Endothelial cell (in vitro differentiated cells): Measurements from ENCODE around the gene ALPI. TPM values are rescaled to one million over a fixed set of nuclear protein-coding genes. Genes with fewer than 3 reads are reported as not detected.
A peak's percentile ranks its signal among the peaks of the same experiment; 100 is the strongest.

Source experiments
- DNase-seq: peaks from one replicate; pipeline ENCODE4 v3.0.0; 2021; ENCODE audit warnings: low spot score
- H3K27ac Mint-ChIP-seq: one replicate; pipeline ENCODE4 v1.8.0; 2021; ENCODE audit warnings: mixed read lengths, inconsistent platforms; ENCODE audit not compliant: unreplicated experiment
- H3K27me3 Mint-ChIP-seq: one replicate; pipeline ENCODE4 v1.8.0; 2021; ENCODE audit warnings: mild to moderate bottlenecking, moderate library complexity, mixed read lengths, inconsistent platforms; ENCODE audit not compliant: unreplicated experiment
- H3K36me3 Mint-ChIP-seq: one replicate; pipeline ENCODE4 v1.8.0; 2021; ENCODE audit warnings: mild to moderate bottlenecking, low read depth, mixed read lengths, inconsistent platforms; ENCODE audit not compliant: unreplicated experiment
- H3K4me1 Mint-ChIP-seq: one replicate; pipeline ENCODE4 v1.8.0; 2021; ENCODE audit warnings: mild to moderate bottlenecking, mixed read lengths, inconsistent platforms; ENCODE audit not compliant: unreplicated experiment
- H3K4me3 Mint-ChIP-seq: one replicate; pipeline ENCODE4 v1.8.0; 2021; ENCODE audit warnings: mild to moderate bottlenecking, mixed read lengths, inconsistent platforms; ENCODE audit not compliant: unreplicated experiment
- H3K9me3 Mint-ChIP-seq: one replicate; pipeline ENCODE4 v1.8.0; 2021; ENCODE audit warnings: mixed read lengths, inconsistent platforms; ENCODE audit not compliant: unreplicated experiment
- total RNA-seq: library from RNA; stranded (reverse); fragmentation: NEBNext Ultra II Directional; extraction: Animal tissue kit (Norgen Biotek cat#: 25700); gene quantifications from one replicate; pipeline ENCODE4 v1.2.1, GENCODE V29; 2021; ENCODE audit not compliant: unreplicated experiment
- TF ChIP-seq, protein P1 (sequence below): fragments of 200-600 bp; sonication (generic); IDR thresholded peaks from one replicate; pipeline ENCODE4 v1.5.0; 2021; ENCODE audit warnings: antibody characterized with exemption; ENCODE audit not compliant: unreplicated experiment

The ALPI gene
- total RNA-seq, 1 donor from 2014 or later, result not detected

DNA sequence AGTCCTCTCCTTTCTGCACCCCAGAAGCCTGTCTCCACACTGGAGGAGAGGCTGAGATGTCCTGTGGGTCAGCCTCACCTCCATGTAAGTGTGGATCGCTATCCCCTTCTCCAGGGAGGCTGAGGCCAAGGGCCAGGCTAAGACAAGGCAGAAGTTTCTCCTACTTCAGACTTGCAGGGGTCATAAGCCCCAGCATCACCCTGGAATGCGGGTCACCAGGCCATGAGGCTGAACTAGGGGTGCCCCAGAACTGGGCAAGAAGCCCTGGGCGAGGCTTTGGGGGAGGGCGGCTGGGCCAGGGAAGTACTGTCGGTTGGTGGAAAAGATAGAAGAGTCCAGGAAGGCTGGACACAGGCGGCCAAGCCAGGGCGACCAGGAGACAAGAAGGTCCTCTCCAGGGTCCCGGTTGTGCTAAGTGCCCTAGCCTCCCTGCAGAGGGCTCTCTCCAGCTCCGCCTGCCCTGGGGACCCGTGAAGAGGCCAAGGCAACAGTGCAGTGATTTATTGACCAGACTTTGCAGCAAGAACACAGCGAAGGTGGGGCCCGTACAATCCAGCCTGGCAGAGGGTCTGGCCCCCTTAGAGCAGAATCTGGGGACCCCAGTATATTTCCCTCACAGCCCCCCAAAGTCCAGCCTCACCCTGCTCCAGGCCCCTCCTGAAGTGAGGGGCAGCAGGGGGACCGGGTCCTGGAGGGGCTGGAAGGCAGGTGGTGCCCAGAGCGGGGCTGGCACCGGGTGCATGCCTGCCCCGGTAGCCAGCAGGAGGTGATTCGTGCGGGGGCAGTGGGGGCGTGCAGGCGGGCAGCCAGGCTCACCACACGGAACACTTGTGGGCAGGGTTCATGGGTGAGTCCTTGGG is 23.6 kb downstream of the ALPI start:
- Mint-ChIP-seq H3K27me3 (peaks cover 6% of the 10 kb centered on the region), H3K4me1 (peaks cover under 1% of the 10 kb centered on the region), H3K36me3 (no peaks in the 10 kb centered on the region), H3K9me3 (no peaks in the 10 kb centered on the region), H3K4me3 (no peak overlapping the region), H3K27ac (no peak overlapping the region)
- no peak for DNase-seq
- TF ChIP-seq, protein P1, sequence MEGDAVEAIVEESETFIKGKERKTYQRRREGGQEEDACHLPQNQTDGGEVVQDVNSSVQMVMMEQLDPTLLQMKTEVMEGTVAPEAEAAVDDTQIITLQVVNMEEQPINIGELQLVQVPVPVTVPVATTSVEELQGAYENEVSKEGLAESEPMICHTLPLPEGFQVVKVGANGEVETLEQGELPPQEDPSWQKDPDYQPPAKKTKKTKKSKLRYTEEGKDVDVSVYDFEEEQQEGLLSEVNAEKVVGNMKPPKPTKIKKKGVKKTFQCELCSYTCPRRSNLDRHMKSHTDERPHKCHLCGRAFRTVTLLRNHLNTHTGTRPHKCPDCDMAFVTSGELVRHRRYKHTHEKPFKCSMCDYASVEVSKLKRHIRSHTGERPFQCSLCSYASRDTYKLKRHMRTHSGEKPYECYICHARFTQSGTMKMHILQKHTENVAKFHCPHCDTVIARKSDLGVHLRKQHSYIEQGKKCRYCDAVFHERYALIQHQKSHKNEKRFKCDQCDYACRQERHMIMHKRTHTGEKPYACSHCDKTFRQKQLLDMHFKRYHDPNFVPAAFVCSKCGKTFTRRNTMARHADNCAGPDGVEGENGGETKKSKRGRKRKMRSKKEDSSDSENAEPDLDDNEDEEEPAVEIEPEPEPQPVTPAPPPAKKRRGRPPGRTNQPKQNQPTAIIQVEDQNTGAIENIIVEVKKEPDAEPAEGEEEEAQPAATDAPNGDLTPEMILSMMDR, result no peak

DNA sequence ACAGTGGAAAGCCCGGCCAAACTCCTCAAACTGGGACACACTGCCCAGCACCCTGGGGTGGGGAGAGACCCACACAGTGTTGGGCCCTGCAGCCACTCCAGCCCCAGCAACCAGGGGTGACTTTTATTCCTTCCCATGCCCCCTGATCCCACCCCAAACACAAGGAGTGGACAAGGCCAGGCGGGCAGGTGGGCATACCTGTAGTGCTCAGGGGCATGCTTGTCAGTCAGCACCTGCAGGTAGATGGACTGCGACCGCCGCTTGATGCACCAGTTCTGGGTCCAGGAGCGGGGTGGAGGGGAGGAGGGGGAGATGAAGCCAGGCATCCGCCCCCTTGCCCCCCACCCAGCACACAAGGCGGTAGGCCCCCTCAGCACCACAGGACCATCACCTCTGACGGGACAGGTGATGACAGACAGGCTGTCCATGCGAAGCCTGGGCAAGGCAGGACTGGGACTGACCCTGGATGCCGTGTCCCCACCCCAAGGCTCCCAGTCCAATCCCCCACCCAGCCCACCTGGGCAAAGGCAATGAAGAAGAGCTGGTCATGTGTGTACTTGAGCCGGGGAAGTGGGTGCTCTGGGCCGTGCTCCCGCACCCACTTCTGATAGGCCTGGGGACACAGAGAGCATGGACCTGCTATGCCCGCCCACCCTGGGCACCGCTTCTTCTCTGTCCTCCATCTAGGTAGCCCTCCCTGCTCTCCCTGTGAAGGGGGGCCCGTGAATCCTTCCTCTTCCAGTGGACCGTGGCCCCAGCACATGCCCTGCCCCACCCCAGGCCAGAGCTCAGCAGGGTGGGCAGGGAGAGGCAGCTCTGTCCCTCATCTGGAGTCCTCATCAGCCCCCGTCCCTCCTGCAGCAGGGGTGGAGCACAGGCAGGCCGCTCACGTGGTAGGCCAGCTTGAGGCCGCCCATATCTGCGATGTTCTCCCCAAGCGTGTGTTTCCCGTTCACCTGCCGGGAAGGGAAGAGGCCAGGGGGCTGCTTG is 24.5 kb downstream of the ALPI start:
- Mint-ChIP-seq H3K27me3 (peaks cover 11% of the 10 kb centered on the region), H3K27ac (no peak overlapping the region), H3K9me3 (no peaks in the 10 kb centered on the region), H3K4me3 (no peak overlapping the region), H3K36me3 (no peaks in the 10 kb centered on the region), H3K4me1 (peaks cover 4% of the 10 kb centered on the region)
- TF ChIP-seq, protein P1, result no peak
- DNase-seq, result no peak

DNA sequence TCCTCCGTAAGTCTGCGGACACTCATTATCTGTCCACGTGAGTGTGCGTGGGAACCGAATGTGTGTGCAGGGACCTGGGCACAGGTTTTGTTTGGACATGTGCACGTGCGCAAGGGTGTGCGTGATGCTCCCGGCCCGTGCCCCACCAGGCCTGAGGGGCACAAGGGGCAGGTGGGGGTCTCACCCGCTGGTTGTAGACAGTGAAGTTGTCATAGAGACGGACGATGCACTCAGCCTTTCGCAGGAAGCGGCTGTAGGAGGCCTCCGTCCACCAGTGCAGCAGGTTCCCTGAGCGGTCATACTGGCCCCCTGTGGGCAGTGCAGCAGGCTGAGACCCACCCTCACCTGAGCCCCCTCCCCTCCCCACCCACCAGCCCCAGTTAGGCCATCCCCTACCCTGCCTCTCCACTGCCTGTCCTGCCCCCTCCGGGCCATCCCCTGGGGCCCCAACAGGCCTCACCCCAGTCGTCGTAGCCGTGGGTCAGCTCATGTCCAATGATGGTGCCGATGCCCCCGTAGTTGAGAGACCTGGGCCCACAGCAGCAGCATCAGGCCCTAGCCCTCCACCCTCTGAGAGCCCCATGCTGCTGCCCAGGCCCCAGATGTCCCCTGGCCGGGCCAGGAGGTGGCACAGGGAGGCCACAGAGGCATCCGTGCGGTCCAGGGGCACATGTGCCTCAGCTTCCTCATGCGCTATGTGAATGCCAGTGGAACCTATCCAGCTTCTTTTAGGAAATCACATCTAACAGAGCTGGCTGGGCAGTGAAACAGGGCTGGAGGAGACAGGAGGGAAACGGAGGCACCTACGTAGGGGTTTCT is 25.6 kb downstream of the ALPI start:
- no peak overlapping the region for H3K4me3 Mint-ChIP-seq
- H3K27ac Mint-ChIP-seq, result peak overlapping the region; percentile 30
- H3K4me1 Mint-ChIP-seq, result peaks cover 4% of the 10 kb centered on the region
- peaks cover 12% of the 10 kb centered on the region for H3K27me3 Mint-ChIP-seq
- H3K9me3 Mint-ChIP-seq, result no peaks in the 10 kb centered on the region
- TF ChIP-seq, protein P1, result no peak
- no peak for DNase-seq
- H3K36me3 Mint-ChIP-seq, result no peaks in the 10 kb centered on the region

DNA sequence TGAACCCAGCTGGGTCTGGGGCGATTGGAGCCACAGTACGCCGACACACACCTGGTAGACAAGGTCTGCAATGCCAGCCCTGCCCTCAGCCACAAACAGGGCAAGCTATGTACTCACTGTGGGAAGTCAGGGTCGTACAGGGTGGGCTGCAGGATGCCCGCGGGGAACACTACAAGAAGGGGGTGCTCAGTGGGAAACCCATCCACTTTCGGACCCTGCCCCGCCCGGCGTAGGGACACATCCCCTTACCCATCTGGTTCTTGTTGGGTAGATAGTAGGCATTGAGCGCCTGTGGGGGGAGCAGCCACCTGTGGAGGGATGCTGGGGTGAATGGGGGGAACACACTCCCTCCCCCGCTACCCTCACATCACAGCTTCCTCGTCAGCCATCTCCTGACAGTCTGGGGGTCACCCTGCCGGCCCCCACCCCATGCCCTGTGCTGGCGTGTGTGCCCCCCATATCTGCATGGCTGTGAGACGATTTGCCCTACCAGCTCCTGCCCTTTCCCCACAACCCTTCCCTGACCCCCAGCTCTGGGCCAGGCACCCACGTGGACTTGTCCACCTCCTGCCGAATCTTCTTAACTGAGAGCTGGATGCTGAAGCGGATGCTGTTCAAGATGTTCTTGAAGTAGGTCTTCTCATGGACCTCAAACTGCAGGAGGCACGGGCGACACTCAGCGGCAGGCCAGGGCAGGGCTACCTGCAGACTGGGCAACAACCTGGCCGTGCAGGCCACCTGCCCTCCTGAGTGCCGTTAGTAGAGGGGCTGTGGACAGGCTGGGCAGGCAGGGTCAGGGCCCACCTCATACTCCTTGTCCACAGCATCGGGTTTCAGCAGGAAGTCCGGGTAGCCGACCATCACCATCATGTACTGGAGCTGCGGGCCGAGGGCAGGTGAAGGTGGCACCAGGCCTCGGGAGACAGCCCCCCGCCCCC is 26.6 kb downstream of the ALPI start:
- Mint-ChIP-seq H3K27me3 (peaks cover 13% of the 10 kb centered on the region), H3K4me1 (peaks cover 4% of the 10 kb centered on the region), H3K9me3 (no peaks in the 10 kb centered on the region), H3K4me3 (no peak overlapping the region), H3K27ac (peak overlapping the region; percentile 30), H3K36me3 (no peaks in the 10 kb centered on the region)
- TF ChIP-seq, protein P1, result no peak
- no peak for DNase-seq
